ENCODE results near the gene COL7A1.

COL7A1 gene

GRCh38 chr3:48619541-48620524 is 24.7 kb upstream of the COL7A1 start:
- no peak for DNase-seq (ENCODE audit: low spot score)

GRCh38 chr3:48617559-48617958 is 22.4 kb upstream of the COL7A1 start:
- no peak for DNase-seq (ENCODE audit: low spot score)

- DNase-seq (ENCODE audit: low spot score) = peak; percentile 42
Observed at GRCh38 chr3:48614044-48614443, 18.9 kb upstream of the COL7A1 start.

DNA sequence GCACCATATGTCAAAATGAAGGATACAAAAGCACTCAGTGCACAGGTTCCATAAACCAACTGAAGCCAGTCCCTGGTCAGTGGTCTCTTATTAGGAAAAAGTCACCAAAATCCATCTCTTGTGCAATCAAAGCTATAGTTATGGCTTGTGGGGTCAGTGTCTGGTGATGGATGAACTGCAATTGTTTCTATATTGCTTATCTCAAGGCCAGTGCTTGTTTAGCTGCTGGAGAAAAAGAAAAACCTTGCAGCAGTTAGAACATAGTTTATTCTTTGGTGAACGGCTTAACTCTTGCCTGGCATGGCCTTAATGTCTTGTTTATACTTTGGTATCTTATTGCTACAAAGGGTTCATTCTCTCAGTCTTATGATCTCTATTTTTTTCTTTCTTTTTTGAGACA is 17.2 kb upstream of the COL7A1 start:
- DNase-seq (ENCODE audit: low spot score) = no peak

GRCh38 chr3:48609088-48610005 is 14.2 kb upstream of the COL7A1 start, which contains the start of gene UQCRC1:
TSS of gene UQCRC1 (minus strand) at chr3:48609646. CDS start at chr3:48609620, 26 bp downstream.
- peak; percentile 90 for DNase-seq (ENCODE audit: low spot score)

GRCh38 chr3:48607519-48607918 is 12.4 kb upstream of the COL7A1 start:
- DNase-seq (ENCODE audit: low spot score) = no peak

DNA sequence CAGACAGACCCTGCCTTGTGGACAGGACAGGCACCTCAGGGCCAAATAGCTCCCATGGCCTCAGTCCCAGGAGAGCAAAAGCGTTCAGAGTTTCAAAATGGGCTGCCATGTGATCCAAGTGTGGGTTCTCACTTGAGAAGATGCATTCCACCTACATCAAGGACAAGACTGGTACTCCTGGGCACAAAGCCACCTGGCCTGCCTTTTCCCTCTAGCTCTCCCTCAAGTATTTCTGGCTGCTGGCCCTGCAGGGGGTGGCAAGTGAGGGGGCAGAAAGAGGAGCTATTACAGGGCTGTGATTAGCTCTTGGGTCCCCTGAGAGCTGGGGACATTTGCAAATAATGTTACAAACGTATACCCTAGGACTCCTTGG is 6.5 kb upstream of the COL7A1 start:
- DNase-seq (ENCODE audit: low spot score) = no peak

GRCh38 chr3:48600711-48601621 is 5.8 kb upstream of the COL7A1 start:
- no peak for DNase-seq (ENCODE audit: low spot score)

- no peak for DNase-seq (ENCODE audit: low spot score)
Observed at GRCh38 chr3:48599509-48600285, 4.6 kb upstream of the COL7A1 start.

- DNase-seq (ENCODE audit: low spot score) = no peak
Observed at GRCh38 chr3:48599077-48599501, 4.0 kb upstream of the COL7A1 start.

DNA sequence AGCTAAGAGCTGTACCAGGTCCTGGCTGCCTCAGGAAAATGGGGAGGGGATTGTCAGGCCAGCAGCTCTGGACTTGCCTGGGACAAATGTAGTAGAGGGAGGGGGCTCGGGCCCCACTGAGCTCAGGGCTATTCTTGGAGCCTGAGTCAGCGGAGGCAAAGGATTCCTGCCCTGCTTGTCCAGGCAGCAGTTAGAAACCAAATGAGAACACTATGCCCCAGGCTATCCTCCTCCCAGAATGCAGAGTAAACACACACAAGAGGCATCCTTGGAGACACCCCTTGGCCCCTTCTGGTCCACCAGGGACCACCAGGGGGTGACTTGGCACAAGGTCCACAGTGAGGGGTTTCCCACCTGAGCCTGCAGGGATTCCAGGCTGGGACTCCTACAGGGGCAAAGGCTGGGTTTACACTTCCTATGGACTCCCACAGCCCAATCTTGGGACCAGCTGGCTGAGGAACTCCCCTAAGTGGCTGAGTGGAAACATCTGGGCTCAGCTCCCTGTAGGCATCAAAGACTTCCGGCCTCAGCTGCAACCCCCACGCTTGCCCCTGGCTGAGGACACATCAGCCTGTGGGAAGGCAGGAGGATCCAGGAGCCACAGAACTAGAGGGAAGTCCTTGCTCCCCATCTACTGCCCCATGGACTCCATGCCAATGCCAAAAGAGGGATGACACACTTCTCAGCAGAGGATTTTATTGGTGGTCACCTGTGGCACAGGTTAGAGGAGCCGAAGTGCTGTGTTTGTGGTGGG is 3.4 kb upstream of the COL7A1 start:
- DNase-seq (ENCODE audit: low spot score) = no peak

DNA sequence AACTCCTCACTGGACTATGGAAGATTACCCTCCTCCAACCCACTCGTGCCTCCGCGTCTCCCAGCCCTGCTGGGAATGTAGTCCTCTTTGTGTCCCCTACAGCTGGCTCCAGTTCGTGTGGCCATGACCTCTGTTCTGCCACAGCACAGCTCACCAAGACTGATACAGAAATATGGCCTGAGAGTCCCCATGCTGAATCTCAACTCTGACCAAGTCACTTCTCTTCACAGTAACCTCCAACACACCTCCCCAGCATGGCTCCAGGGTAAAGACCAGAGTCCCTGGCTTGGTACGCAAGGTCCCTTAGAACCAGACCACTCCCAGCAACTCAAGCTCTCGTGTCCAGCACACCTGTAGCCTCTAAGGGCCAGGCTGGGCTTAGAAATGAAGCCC is 2.3 kb upstream of the COL7A1 start:
- DNase-seq (ENCODE audit: low spot score) = no peak

- no peak for DNase-seq (ENCODE audit: low spot score)
Observed at GRCh38 chr3:48596676-48597407, 1.7 kb upstream of the COL7A1 start.

DNA sequence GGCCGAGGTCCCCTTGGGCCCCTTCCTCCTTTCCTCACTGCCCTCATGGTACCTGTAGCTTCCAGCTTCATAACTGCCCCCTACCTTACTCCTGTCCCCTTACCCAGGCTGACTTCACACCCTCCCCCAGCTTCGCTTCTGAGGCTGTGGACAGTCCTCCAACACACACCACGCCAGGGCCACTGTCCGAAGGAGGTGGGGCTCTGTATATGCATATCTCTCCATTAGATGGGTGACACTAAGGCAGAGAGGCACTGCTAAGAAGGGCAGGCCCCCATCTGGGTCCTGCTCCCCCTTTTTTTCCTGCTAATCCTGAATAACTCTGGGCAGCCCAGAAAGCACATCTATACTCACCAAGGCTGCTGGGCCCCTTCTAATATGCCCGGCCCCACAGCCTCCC is 1.0 kb upstream of the COL7A1 start:
- no peak for DNase-seq (ENCODE audit: low spot score)

GRCh38 chr3:48595526-48596121 is 495 bp upstream of the COL7A1 start:
- DNase-seq (ENCODE audit: low spot score) = peak; percentile 50

DNA sequence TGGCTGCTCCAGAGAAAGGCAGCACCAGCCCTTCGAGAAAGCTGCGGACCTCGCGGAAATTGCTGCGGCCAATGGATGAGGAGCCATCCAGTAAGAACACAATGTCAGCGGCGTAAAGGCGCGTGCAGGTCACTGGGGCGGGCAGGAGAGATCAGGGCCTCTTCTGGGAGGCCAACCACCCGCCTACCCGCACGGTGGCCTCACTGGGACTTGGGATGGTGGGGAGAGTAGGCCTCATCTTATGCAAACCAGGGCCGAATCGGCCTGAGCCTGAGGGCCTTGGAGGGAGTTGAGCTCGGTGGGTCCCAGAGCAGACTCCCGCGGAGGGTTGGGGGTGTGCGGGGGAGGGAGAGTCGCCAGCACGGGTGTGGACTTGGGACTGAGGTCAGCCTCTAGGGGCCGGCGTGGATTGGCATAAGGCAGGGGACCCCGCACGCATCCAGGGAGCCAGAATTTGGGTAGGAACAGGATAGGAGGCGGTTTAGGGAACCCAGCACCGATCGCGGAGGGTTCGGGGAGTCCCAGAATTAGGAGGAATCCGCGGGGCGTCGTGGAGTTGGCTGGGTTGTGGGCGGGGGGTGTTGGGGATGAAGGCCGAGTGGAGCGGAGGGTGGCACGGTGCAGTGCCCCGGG is 596 bp downstream of the COL7A1 start:
- no peak for DNase-seq (ENCODE audit: low spot score)

DNA sequence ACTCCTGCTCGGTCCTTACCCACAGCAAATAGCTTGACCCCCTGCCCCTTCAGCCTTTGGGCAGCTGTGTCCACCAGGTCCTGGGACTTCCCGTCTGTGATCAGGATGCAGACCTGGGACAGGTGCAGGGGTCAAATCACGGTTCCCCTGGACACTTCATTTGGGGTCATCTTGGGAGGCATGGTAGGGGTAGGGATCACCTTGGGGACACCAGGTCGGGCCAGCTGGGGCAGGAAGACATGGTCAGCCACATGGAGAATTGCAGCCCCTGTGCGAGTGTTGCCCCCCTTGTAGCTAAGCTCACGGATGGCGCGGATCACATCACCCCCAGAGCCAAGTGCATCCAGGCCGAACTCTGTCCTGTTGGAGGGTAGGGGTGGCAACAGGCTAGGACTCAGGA is 1.8 kb downstream of the COL7A1 start:
- no peak for DNase-seq (ENCODE audit: low spot score)

DNA sequence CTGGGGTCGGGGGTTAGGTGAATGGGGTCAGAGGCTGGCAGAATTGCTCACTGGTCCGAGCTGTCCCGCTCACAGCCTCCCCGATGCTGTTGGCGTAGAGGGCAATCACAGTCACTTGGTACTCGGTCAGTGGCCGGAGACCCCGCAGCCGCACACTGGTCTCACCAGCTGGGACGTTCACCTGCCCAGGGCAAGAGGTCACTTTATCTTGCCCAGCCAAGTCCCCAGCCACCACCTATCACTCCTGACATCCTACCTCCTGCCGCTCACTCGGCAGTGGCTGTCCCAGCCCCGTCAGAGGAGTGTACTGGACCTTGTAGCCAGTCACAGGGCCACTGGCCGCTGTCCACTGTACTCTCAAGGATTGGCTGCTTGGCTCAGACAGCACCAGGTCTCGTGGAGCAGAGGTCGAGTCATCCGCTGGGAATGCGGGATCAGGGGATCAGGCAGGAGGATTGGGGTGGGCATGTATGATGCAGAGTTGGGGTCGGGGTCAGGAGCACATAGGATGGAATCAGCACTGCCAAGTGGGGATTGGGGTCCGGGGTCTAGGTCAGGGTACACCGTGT is 2.5 kb downstream of the COL7A1 start:
- DNase-seq (ENCODE audit: low spot score) = no peak

Data from kidney capillary endothelial cell (primary cell).